ENCODE data around the gene IRAK4. TPM values are rescaled to one million over a fixed set of nuclear protein-coding genes. Genes with fewer than 3 reads are reported as not detected.
A peak's percentile ranks its signal among the peaks of the same experiment; 100 is the strongest.

IRAK4 gene
- 12.4 TPM for polyA plus RNA-seq (2012; ENCODE audit: low read depth, missing spikeins)

- DNase-seq (ENCODE audit: insufficient read length, low spot score) = peak; percentile 78
- FAIRE-seq = peak; percentile 96
- TF ChIP-seq PAX5 (IDR thresholded peaks at IDR 0.05; ENCODE audit: insufficient read depth, low read length, severe bottlenecking) (no peak), POLR2A (IDR thresholded peaks at IDR 0.05; ENCODE audit: low read depth, low read length) (peak; percentile 86), TAF1 (IDR thresholded peaks at IDR 0.05; ENCODE audit: low read depth, low read length) (peak; percentile 70), SPI1 (IDR thresholded peaks at IDR 0.05; ENCODE audit: low read depth, low read length) (peak; percentile 74), POU2F2 (IDR thresholded peaks at IDR 0.05; ENCODE audit: low read depth, low read length) (peak; percentile 55; the same call in 1 of the 2 replicates), POLR2AphosphoS5 (IDR thresholded peaks at IDR 0.05; ENCODE audit: low read depth, low read length) (peak; percentile 93)
Measured at GRCh38 chr12:43758728-43759563, at the start of gene IRAK4, which contains the start of gene PUS7L. IRAK4 (plus strand) TSS chr12:43758951; CDS start chr12:43768112, 9,161 bp downstream. PUS7L (minus strand) TSS chr12:43758790; CDS start chr12:43755245, 3,545 bp downstream.

GRCh38 chr12:43711348-43711747 is 47.4 kb upstream of the IRAK4 start:
- TF ChIP-seq POU2F2 (IDR thresholded peaks at IDR 0.05; ENCODE audit: low read depth, low read length) (no peak), POLR2AphosphoS5 (IDR thresholded peaks at IDR 0.05; ENCODE audit: low read depth, low read length) (no peak), POLR2A (IDR thresholded peaks at IDR 0.05; ENCODE audit: low read depth, low read length) (no peak), TAF1 (IDR thresholded peaks at IDR 0.05; ENCODE audit: low read depth, low read length) (no peak), PAX5 (IDR thresholded peaks at IDR 0.05; ENCODE audit: insufficient read depth, low read length, severe bottlenecking) (no peak), SPI1 (IDR thresholded peaks at IDR 0.05; ENCODE audit: low read depth, low read length) (no peak)
- DNase-seq (ENCODE audit: insufficient read length, low spot score) (no peak), FAIRE-seq (no peak)

DNA sequence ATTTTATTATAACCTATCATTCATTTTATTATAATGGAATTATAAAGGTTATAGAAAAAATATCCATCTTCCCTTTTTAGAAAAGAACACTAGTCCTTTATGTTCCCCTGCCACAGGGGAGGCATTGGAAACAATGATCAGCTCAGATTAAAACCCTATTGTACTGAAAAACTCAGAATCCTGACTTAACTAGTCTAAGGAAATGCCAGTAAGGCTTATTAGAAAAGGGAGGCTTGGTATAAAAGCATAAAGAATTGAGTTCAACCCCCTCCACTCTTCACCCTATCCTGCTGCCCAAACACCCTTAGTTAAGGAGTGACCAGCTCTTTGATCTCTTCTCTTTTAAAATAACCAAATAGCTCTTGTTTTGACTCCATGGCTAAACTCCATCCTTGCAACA is 36.1 kb upstream of the IRAK4 start:
- FAIRE-seq (no peak), DNase-seq (ENCODE audit: insufficient read length, low spot score) (no peak)
- TF ChIP-seq PAX5 (IDR thresholded peaks at IDR 0.05; ENCODE audit: insufficient read depth, low read length, severe bottlenecking) = no peak
- no peak for TF ChIP-seq TAF1 (IDR thresholded peaks at IDR 0.05; ENCODE audit: low read depth, low read length)
- TF ChIP-seq POLR2A (IDR thresholded peaks at IDR 0.05; ENCODE audit: low read depth, low read length) = no peak
- TF ChIP-seq POLR2AphosphoS5 (IDR thresholded peaks at IDR 0.05; ENCODE audit: low read depth, low read length) = no peak
- TF ChIP-seq POU2F2 (IDR thresholded peaks at IDR 0.05; ENCODE audit: low read depth, low read length) = no peak
- no peak for TF ChIP-seq SPI1 (IDR thresholded peaks at IDR 0.05; ENCODE audit: low read depth, low read length)

DNA sequence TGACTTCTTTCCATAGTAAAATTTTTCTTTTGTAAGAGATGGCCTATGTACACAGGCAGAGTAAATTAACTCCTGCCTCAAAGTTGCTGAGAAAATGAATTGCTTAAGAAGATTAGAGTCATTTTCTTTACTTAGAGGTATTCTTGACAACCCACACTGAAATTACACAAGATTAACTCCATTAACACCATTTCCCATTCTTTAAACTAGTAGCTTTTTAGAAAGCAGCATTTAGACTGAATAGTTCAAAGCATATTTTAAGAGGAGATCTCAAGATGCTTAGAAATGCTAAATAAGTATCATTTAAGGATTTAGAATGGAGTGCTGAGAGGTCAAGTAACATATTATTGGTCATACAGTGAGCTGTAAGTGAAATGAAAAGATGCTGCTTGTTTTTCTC is 35.6 kb upstream of the IRAK4 start:
- no peak for FAIRE-seq
- no peak for DNase-seq (ENCODE audit: insufficient read length, low spot score)
- TF ChIP-seq POU2F2 (IDR thresholded peaks at IDR 0.05; ENCODE audit: low read depth, low read length) = no peak

GRCh38 chr12:43728117-43728516 is 30.6 kb upstream of the IRAK4 start:
- TF ChIP-seq POU2F2 (IDR thresholded peaks at IDR 0.05; ENCODE audit: low read depth, low read length) (no peak), POLR2AphosphoS5 (IDR thresholded peaks at IDR 0.05; ENCODE audit: low read depth, low read length) (no peak), SPI1 (IDR thresholded peaks at IDR 0.05; ENCODE audit: low read depth, low read length) (no peak), POLR2A (IDR thresholded peaks at IDR 0.05; ENCODE audit: low read depth, low read length) (no peak), PAX5 (IDR thresholded peaks at IDR 0.05; ENCODE audit: insufficient read depth, low read length, severe bottlenecking) (no peak)
- DNase-seq (ENCODE audit: insufficient read length, low spot score) (no peak), FAIRE-seq (no peak)

GRCh38 chr12:43728698-43729097 is 30.1 kb upstream of the IRAK4 start:
- no peak for FAIRE-seq
- no peak for TF ChIP-seq SPI1 (IDR thresholded peaks at IDR 0.05; ENCODE audit: low read depth, low read length)
- TF ChIP-seq POU2F2 (IDR thresholded peaks at IDR 0.05; ENCODE audit: low read depth, low read length) = no peak
- no peak for TF ChIP-seq PAX5 (IDR thresholded peaks at IDR 0.05; ENCODE audit: insufficient read depth, low read length, severe bottlenecking)
- TF ChIP-seq TAF1 (IDR thresholded peaks at IDR 0.05; ENCODE audit: low read depth, low read length) = no peak
- no peak for TF ChIP-seq POLR2A (IDR thresholded peaks at IDR 0.05; ENCODE audit: low read depth, low read length)
- no peak for TF ChIP-seq POLR2AphosphoS5 (IDR thresholded peaks at IDR 0.05; ENCODE audit: low read depth, low read length)
- no peak for DNase-seq (ENCODE audit: insufficient read length, low spot score)

GRCh38 chr12:43730283-43730682 is 28.5 kb upstream of the IRAK4 start:
- no peak for TF ChIP-seq TAF1 (IDR thresholded peaks at IDR 0.05; ENCODE audit: low read depth, low read length)
- no peak for TF ChIP-seq POLR2A (IDR thresholded peaks at IDR 0.05; ENCODE audit: low read depth, low read length)
- no peak for TF ChIP-seq POU2F2 (IDR thresholded peaks at IDR 0.05; ENCODE audit: low read depth, low read length)
- TF ChIP-seq SPI1 (IDR thresholded peaks at IDR 0.05; ENCODE audit: low read depth, low read length) = no peak
- TF ChIP-seq PAX5 (IDR thresholded peaks at IDR 0.05; ENCODE audit: insufficient read depth, low read length, severe bottlenecking) = no peak
- TF ChIP-seq POLR2AphosphoS5 (IDR thresholded peaks at IDR 0.05; ENCODE audit: low read depth, low read length) = no peak
- DNase-seq (ENCODE audit: insufficient read length, low spot score) (no peak), FAIRE-seq (no peak)

DNA sequence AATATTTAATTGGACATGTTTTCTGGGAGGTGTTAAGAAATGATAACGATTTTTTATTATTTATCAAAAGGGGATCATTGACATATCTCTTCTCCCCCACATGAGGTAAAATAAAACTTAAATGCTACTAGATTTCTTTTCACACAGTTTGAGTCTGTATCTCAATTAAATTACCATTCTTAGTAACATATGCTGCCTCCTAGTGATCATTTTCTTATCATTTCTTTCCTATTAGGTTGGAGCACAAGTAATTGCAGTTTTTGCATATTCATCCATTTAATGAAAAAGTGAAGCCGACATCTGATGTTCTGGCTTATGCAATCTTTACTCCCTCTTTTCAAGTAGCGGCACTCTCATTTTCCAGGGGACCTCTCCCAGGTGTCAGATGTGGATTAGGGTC is 25.1 kb upstream of the IRAK4 start:
- DNase-seq (ENCODE audit: insufficient read length, low spot score) (no peak), FAIRE-seq (no peak)
- TF ChIP-seq PAX5 (IDR thresholded peaks at IDR 0.05; ENCODE audit: insufficient read depth, low read length, severe bottlenecking) (no peak), POU2F2 (IDR thresholded peaks at IDR 0.05; ENCODE audit: low read depth, low read length) (no peak), TAF1 (IDR thresholded peaks at IDR 0.05; ENCODE audit: low read depth, low read length) (no peak), POLR2A (IDR thresholded peaks at IDR 0.05; ENCODE audit: low read depth, low read length) (no peak), POLR2AphosphoS5 (IDR thresholded peaks at IDR 0.05; ENCODE audit: low read depth, low read length) (no peak), SPI1 (IDR thresholded peaks at IDR 0.05; ENCODE audit: low read depth, low read length) (no peak)

GRCh38 chr12:43736927-43737440 is 21.8 kb upstream of the IRAK4 start:
- DNase-seq (ENCODE audit: insufficient read length, low spot score) (no peak), FAIRE-seq (no peak)
- TF ChIP-seq POLR2AphosphoS5 (IDR thresholded peaks at IDR 0.05; ENCODE audit: low read depth, low read length) = no peak
- no peak for TF ChIP-seq SPI1 (IDR thresholded peaks at IDR 0.05; ENCODE audit: low read depth, low read length)

DNA sequence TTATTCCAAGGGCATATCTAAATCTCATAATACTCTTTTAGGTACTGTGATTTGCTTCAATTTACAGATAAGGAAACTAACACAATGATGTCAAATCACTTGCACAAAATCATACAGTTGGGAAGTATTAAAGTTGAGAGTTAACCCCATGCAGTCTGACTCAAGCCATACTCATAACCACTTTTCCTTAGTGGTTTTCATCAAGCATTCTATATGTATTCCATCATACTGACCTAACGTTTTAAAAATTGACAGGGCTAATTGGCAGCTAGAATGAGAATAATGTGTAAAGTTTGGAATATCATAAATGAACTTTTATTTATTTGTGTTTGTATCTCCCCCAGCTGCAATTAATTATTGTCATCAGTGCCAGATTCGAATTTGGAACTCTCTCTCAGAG is 21.1 kb upstream of the IRAK4 start:
- DNase-seq (ENCODE audit: insufficient read length, low spot score) = no peak

More for the DNA sequence above, 21.1 kb upstream of the IRAK4 start:
- TF ChIP-seq PAX5 (IDR thresholded peaks at IDR 0.05; ENCODE audit: insufficient read depth, low read length, severe bottlenecking) (no peak), SPI1 (IDR thresholded peaks at IDR 0.05; ENCODE audit: low read depth, low read length) (no peak), POLR2AphosphoS5 (IDR thresholded peaks at IDR 0.05; ENCODE audit: low read depth, low read length) (no peak), TAF1 (IDR thresholded peaks at IDR 0.05; ENCODE audit: low read depth, low read length) (no peak), POU2F2 (IDR thresholded peaks at IDR 0.05; ENCODE audit: low read depth, low read length) (no peak), POLR2A (IDR thresholded peaks at IDR 0.05; ENCODE audit: low read depth, low read length) (no peak)
- FAIRE-seq = no peak

Measured in GM12891 (cell line).